Heart right ventricle (tissue), 16 donors: ENCODE data around the gene RAMP1. TPM values are rescaled to one million over a fixed set of nuclear protein-coding genes. Genes with fewer than 3 reads are reported as not detected.

ENCODE experiments used
- ATAC-seq, 8 donors: fragments of 200-7000 bp; cut with Tn5 transposase; one replicate each; pipeline ENCODE4 v1.9.1; 2020; ENCODE audit warnings: mild to moderate bottlenecking in 8 of 8, moderate library complexity in 8 of 8, moderate number of reproducible peaks in 1 of 8
- DNase-seq, 2 donors: peaks; one replicate each; pipeline ENCODE4 v3.0.0-alpha.2; 2020
- H3K27ac ChIP-seq, 10 donors: fragments of 200-600 bp; sonication (generic) in 2 of 10; one replicate each; pipeline versions ENCODE4 v1.5.0 to v1.8.0; 2020 to 2022; ENCODE audit warnings: mild to moderate bottlenecking in 3 of 10
- H3K27me3 ChIP-seq, 7 donors: fragments of 200-600 bp; one replicate each; pipeline ENCODE4 v1.8.0; 2021 to 2022; ENCODE audit warnings: mild to moderate bottlenecking in 2 of 7
- H3K36me3 ChIP-seq, 9 donors: fragments of 200-600 bp; sonication (generic) in 1 of 9; one replicate each; pipeline versions ENCODE4 v1.5.0 to v1.8.0; 2020 to 2022; ENCODE audit warnings: mild to moderate bottlenecking in 2 of 9
- H3K4me1 ChIP-seq, 9 donors: fragments of 200-600 bp; sonication (generic) in 1 of 9; one replicate each; pipeline versions ENCODE4 v1.5.0 to v1.8.0; 2020 to 2022; ENCODE audit warnings: mild to moderate bottlenecking in 4 of 9
- H3K4me3 ChIP-seq, 10 donors: fragments of 200-600 bp; sonication (generic) in 2 of 10; one replicate each; pipeline versions ENCODE4 v1.5.0 to v1.8.0; 2020 to 2022; ENCODE audit warnings: mild to moderate bottlenecking in 7 of 10, moderate library complexity in 2 of 10
- H3K9me3 ChIP-seq, 11 donors: fragments of 200-600 bp in 10 of 11; sonication (generic) in 2 of 11; one replicate each; pipeline versions ENCODE4 v1.5.0 to v1.8.0; 2013 to 2022; ENCODE audit warnings: mild to moderate bottlenecking in 2 of 11, control low read depth in 1 of 11, moderate library complexity in 1 of 11
- WGBS, 2 donors: extraction: QIAGEN DNeasy Blood & Tissue Kit; methylation state at CpG; one replicate each; pipeline ENCODE4 v1.1.7; 2013; ENCODE audit warnings: inconsistent platforms in 1 of 2; 5-methylcytosine and 5-hydroxymethylcytosine counted together
- intact Hi-C, 10 donors: fragments of 100-400 bp; cut with DNase I; formaldehyde crosslinking; loops; one replicate each; pipeline versions ENCODE4 v1.11.1 to v1.14.2; 2022
- polyA plus RNA-seq, 2 donors: library from polyadenylated mRNA; stranded (reverse); fragments of 200-250 nt; gene quantifications; one replicate each; pipeline ENCODE4 v1.2.3, GENCODE V29; 2013
- total RNA-seq, 10 donors: library from RNA; stranded (reverse); fragmentation: NEBNext Ultra II Directional in 3 of 10; extraction: Animal tissue kit (Norgen Biotek cat#: 25700) in 3 of 10; gene quantifications; one replicate each; pipeline versions ENCODE4 v1.2.1 to v1.2.4, GENCODE V29; 2021 to 2023
- TF ChIP-seq, protein P1 (sequence below), 9 donors: fragments of 200-600 bp; sonication (generic) in 2 of 9; IDR thresholded peaks; one replicate each; pipeline versions ENCODE4 v1.5.0 to v1.8.0; 2021 to 2022; ENCODE audit warnings: antibody characterized with exemption in 9 of 9, mild to moderate bottlenecking in 5 of 9, moderate library complexity in 1 of 9
- donor health status: Arrhythmogenic right ventricular cardiomyopathy.
- donor health status: ischemic (EF 13 %, LVEDD 7.1; RV severe dilation, severe dysfunction).
- donor health status: healthy with polysubstance abuse.
- donor health status: DM: no; HTN: yes; CAD: no.
- donor health status: DM: no; HTN: no; CAD: no.
- donor health status: ischemic (EF 25% LVEDD 6.9; RV normal size, moderate dysfunction).
- donor health status: ischemic (EF 25% LVEDD 5.7; RV mildly dilated, moderate dysfunction).
- donor health status: healthy.
- donor health status: DM: yes; HTN: yes; CAD: no.
- donor health status: Ischemic cardiomyopathy.
- donor health status: ischemic (EF 35%, LVEDD 5.7; RV mildly dilated, moderate dysfunction).
- donor health status: nonischemic (EF 11% LVEDD 7.7; RV severe dilation, severe dysfunction).
- donor health status: DM: yes; HTN: yes; CAD: no.
- donor health status: PGD.
- donor health status: ischemic (EF 29% LVEDD 5.4; RV normal size, mild dysfunction).
- donor health status: nonischemic (EF 23%, LVEDD 6.1; RV moderate dilation, normal function).

RAMP1 gene
- total and polyA plus RNA-seq, 12 donors = 52.7 to 1,549 (median 178) TPM

DNA sequence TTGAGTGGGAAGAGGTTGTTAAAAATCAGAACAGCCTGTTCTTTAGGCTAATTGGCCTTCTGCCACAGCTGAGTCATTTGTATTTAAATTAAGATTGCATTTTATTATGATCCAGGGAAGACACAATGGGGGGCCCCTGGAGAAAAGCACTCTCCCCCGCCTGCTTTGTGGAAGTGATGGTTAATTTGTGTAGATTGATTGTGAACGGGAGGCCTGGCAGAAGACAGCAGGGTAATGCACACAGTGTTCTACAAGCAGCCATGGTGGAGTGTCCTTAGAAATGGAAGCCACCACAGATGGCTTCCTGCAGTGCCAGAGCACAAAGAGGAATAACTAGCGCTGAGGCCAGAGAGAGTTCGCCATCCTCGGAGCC, 19.6 kb downstream of the RAMP1 start:
- WGBS, 2 donors = 84 to 89% methylated on average over 5 of the region's 5 CpGs
- no peak for ATAC-seq
- intact Hi-C loops = loop anchor here in 1 of 10 donors (5.0 kb wide), 1 partner anchor 1648 kb away; no protein-coding TSS in a partner anchor
- Histone ChIP-seq H3K27me3 (no peaks in the 10 kb centered on the region), H3K36me3 (peaks cover 0 to 12% (median 0%) of the 10 kb centered on the region in 9 donors), H3K4me1 (peaks cover 0 to 47% (median 27%) of the 10 kb centered on the region in 9 donors), H3K4me3 (no peak overlapping the region), H3K9me3 (peaks cover 0 to 3% (median 0%) of the 10 kb centered on the region in 11 donors), H3K27ac (peak overlapping the region in 2 of 10 donors; percentile 21 to 43)
- no peak for DNase-seq
- TF ChIP-seq, protein P1, sequence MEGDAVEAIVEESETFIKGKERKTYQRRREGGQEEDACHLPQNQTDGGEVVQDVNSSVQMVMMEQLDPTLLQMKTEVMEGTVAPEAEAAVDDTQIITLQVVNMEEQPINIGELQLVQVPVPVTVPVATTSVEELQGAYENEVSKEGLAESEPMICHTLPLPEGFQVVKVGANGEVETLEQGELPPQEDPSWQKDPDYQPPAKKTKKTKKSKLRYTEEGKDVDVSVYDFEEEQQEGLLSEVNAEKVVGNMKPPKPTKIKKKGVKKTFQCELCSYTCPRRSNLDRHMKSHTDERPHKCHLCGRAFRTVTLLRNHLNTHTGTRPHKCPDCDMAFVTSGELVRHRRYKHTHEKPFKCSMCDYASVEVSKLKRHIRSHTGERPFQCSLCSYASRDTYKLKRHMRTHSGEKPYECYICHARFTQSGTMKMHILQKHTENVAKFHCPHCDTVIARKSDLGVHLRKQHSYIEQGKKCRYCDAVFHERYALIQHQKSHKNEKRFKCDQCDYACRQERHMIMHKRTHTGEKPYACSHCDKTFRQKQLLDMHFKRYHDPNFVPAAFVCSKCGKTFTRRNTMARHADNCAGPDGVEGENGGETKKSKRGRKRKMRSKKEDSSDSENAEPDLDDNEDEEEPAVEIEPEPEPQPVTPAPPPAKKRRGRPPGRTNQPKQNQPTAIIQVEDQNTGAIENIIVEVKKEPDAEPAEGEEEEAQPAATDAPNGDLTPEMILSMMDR (IDR thresholded peaks at IDR 0.05) = no peak

DNA sequence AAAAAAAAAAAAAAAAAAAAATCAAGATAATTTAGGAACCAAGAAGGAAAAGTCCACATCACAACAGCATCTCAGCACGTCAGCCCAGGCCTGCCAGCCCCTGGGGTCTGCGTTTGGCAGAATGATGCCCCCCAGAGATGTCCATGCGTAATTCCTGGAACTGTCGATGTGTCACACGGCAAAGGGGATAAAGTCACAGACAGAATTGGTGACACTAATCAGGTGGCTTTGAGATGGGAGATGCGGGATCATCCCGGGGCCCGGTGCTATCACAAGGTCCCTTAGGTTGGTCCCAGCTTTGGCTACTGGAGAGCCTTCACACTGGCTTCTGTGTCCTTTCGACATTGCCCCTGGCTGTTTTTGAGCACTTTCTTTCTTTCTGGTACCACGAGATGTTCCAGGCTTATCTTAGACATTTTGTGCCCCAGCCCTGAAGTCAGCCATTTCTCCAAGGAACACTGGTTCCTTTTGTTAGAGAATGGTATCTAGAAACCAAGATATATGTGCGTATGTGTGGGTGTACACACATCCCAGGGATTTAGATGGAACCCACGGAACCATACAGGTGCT, 20.7 kb downstream of the RAMP1 start:
- H3K36me3 ChIP-seq = peaks cover 0 to 12% (median 0%) of the 10 kb centered on the region in 9 donors
- no peak for ATAC-seq
- no peak overlapping the region for H3K4me3 ChIP-seq
- H3K27me3 ChIP-seq = no peaks in the 10 kb centered on the region
- TF ChIP-seq, protein P1 (IDR thresholded peaks at IDR 0.05) = no peak
- H3K27ac ChIP-seq = no peak overlapping the region
- H3K9me3 ChIP-seq = peaks cover 0 to 3% (median 0%) of the 10 kb centered on the region in 11 donors
- DNase-seq = no peak
- intact Hi-C loops = loop anchor here in 1 of 10 donors (5.0 kb wide), 1 partner anchor 1647 kb away; no protein-coding TSS in a partner anchor
- WGBS, 2 donors = 94% methylated on average over 12 of the region's 12 CpGs
- peaks cover under 1 to 42% (median 21%) of the 10 kb centered on the region in 9 donors for H3K4me1 ChIP-seq

DNA sequence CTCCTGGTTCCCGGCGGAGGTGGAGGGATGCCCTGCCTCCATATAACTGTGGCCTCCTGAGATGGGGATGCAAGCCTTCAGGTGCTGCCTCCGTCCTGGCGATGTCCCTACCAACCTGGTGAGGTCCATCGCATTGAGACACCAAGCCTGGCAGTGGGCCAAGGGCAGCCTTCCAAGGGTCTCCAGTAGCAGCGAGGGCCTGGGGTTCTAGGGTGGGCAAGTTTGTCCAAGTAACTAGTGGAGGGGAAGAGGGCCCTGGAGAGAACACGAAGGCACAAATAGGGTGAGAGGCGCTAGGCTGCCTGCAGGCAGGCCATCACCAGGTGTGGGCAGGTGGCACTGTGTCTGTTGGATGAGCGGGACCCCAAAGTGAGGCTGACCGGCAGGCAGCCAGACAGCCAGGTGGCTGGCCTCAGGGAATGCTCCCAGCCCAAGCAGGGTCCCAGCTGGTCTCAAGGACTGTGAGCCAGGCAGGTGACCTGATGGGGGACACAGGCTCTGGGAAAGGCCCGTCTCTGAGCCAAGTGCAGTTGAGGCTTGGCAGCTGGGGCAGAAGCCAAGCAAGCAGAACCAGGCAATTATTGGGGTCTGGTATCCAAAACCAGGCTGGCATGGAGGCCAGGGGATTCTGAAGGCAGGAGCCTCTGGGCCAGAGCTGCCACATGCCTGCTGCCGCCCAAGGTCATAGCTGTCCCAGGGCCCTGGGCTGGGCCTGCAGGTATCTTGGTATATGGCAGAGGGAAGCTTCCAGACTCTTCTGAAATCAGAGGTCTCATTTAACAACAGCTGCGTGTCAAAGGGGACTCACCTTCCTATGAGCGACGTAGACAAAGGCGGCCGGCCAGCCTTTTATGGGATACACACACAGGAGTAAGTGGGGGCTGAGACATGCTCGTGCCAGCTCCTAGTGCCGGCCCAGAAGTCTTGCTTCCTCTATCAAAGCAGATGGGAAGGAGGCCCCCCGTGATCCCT, 23.4 kb downstream of the RAMP1 start:
- H3K4me1 ChIP-seq = peaks cover 10 to 48% (median 24%) of the 10 kb centered on the region in 9 donors
- TF ChIP-seq, protein P1 (IDR thresholded peaks at IDR 0.05) = no peak
- ATAC-seq (no peak), DNase-seq (no peak)
- peaks cover 0 to 12% (median 0%) of the 10 kb centered on the region in 9 donors for H3K36me3 ChIP-seq
- peaks cover 0 to 3% (median 0%) of the 10 kb centered on the region in 11 donors for H3K9me3 ChIP-seq
- 74 to 86% methylated on average over 20 of the region's 20 CpGs for WGBS, 2 donors
- H3K27ac ChIP-seq = peak overlapping the region in 8 of 10 donors; percentile 57 to 75 (median 64)
- no peak overlapping the region for H3K4me3 ChIP-seq
- intact Hi-C loops = no loop called here
- H3K27me3 ChIP-seq = no peaks in the 10 kb centered on the region

DNA sequence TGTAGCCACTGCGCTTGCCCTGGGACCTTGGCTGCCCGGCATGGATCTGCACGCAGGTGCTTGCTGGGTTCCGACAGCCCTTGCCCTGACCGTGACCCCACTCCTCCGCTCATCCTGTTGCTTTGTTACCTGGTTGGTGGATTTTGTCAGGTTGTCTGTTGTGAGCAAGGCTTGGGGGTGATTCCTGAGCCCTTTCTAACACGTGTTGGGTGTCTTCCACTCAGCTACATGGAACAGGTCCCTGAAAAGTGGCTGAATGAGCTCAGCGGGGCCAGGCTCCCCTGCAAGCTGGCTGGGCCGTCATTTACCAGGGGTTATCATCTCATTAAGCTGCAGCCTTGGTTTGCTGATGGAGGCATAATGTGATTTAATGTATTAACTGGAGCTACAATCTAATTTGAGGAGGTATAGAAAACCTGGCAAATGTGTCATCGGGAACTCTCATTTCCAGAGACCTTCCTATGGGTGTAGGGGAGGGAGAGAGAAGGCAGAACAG, 24.6 kb downstream of the RAMP1 start:
- no peak for DNase-seq
- TF ChIP-seq, protein P1 (IDR thresholded peaks at IDR 0.05) = no peak

More for the DNA sequence above, 24.6 kb downstream of the RAMP1 start:
- Histone ChIP-seq H3K9me3 (peaks cover 0 to 3% (median 0%) of the 10 kb centered on the region in 11 donors), H3K4me1 (peaks cover 10 to 50% (median 33%) of the 10 kb centered on the region in 9 donors), H3K36me3 (peaks cover 0 to 12% (median 0%) of the 10 kb centered on the region in 9 donors), H3K4me3 (no peak overlapping the region), H3K27ac (peak overlapping the region in 5 of 10 donors; percentile 70 to 97 (median 90)), H3K27me3 (no peaks in the 10 kb centered on the region)
- intact Hi-C loops = no loop called here
- no peak for ATAC-seq
- WGBS, 2 donors = 88% methylated on average over 10 of the region's 10 CpGs
